Endothelial cell of umbilical vein (primary cell): Measurements from ENCODE around the gene GRIN3A. TPM values are rescaled to one million over a fixed set of nuclear protein-coding genes. Genes with fewer than 3 reads are reported as not detected.

Experiments used
- BruUV-seq: library from RNA; stranded (reverse); fragments of 400-500 nt; replicated peaks from 2 replicates; lab custom pipeline; 2021; lab: Mats Ljungman, UMichigan
- CTCF ChIA-PET: fragments of 300-600, 350-600 bp; sonication (Branson Sonifier 250); formaldehyde crosslinking; loops from one replicate; lab custom pipeline; 2021; ENCODE audit warnings: antibody characterized with exemption, inconsistent platforms; lab: Charles Lee
- POLR2A ChIA-PET: fragments of 300-600, 350-600 bp; sonication (Branson Sonifier 250); formaldehyde crosslinking; loops from one replicate; lab custom pipeline; 2021; ENCODE audit warnings: antibody characterized with exemption, inconsistent platforms; lab: Charles Lee
- DNase-seq: peaks from one replicate; pipeline ENCODE4 v3.0.0-alpha.2; 2011; ENCODE audit warnings: low read depth, low spot score
- FAIRE-seq: peaks from 2 replicates; lab custom pipeline; 2011; peaks lifted over from hg19 to GRCh38; lab: Jason Lieb, UNC
- H2AFZ ChIP-seq: 2 replicates; pipeline ENCODE4 v1.6.0; 2012; ENCODE audit warnings: low read depth, low read length, control low read depth, inconsistent platforms
- H3K27ac ChIP-seq: 2 replicates; pipeline ENCODE4 v1.5.1; 2011; ENCODE audit warnings: low read depth, mild to moderate bottlenecking, control low read depth, low read length, moderate library complexity; ENCODE audit not compliant: insufficient read depth
- H3K27me3 ChIP-seq, 2 experiments: 2 replicates each; pipeline versions ENCODE4 v1.6.0 to v1.6.1; 2011; ENCODE audit warnings: low read length in 2 of 2, mixed read lengths in 1 of 2; ENCODE audit not compliant: control insufficient read depth in 2 of 2, insufficient read depth in 2 of 2
- H3K36me3 ChIP-seq, 2 experiments: 2 replicates in 1 of 2; 3 replicates in 1 of 2; pipeline ENCODE4 v1.5.1; 2011; ENCODE audit warnings: low read length in 2 of 2, mild to moderate bottlenecking in 1 of 2, moderate library complexity in 1 of 2; ENCODE audit not compliant: control insufficient read depth in 2 of 2, insufficient read depth in 2 of 2; ENCODE audit errors: extremely low read depth in 1 of 2
- H3K4me1 ChIP-seq: 3 replicates; pipeline ENCODE4 v1.5.1; 2011; ENCODE audit warnings: mild to moderate bottlenecking, low read length; ENCODE audit not compliant: control insufficient read depth, insufficient read depth; ENCODE audit errors: extremely low read depth
- H3K4me2 ChIP-seq: 2 replicates; pipeline ENCODE4 v1.6.1; 2011; ENCODE audit warnings: low read length, control low read depth, mixed read lengths; ENCODE audit not compliant: insufficient read depth
- H3K4me3 ChIP-seq, 3 experiments: fragments of 200-600 bp in 1 of 3; sonication (generic), shearing (Covaris generic) in 1 of 3; replicated peaks in 1 of 3; 2 replicates each; pipeline ENCODE4 v1.5.1; 2011 to 2016; ENCODE audit warnings: control low read depth in 3 of 3, low read length in 3 of 3, mild to moderate bottlenecking in 2 of 3, inconsistent platforms in 1 of 3, low read depth in 1 of 3, moderate library complexity in 1 of 3; ENCODE audit not compliant: insufficient read depth in 1 of 3
- H3K79me2 ChIP-seq: 2 replicates; pipeline ENCODE4 v1.6.0; 2012; ENCODE audit warnings: low read length, inconsistent platforms; ENCODE audit not compliant: control insufficient read depth, insufficient read depth
- H3K9ac ChIP-seq: replicated peaks from 2 replicates; pipeline ENCODE3; 2011; ENCODE audit warnings: low read length, control low read depth; ENCODE audit not compliant: insufficient read depth; ENCODE audit errors: extremely low read depth
- H3K9me1 ChIP-seq: replicated peaks from 3 replicates; pipeline ENCODE4 v1.6.0; 2011; ENCODE audit warnings: mild to moderate bottlenecking, low read length; ENCODE audit not compliant: control insufficient read depth, insufficient read depth; ENCODE audit errors: extremely low read depth
- H3K9me3 ChIP-seq: replicated peaks from 2 replicates; pipeline ENCODE4 v1.5.1; 2012; ENCODE audit warnings: low read length, inconsistent platforms; ENCODE audit not compliant: control insufficient read depth, insufficient read depth
- H4K20me1 ChIP-seq: replicated peaks from 2 replicates; pipeline ENCODE3; 2011; ENCODE audit warnings: mild to moderate bottlenecking, low read length; ENCODE audit not compliant: control insufficient read depth, insufficient read depth; ENCODE audit errors: extremely low read depth
- EZH2 ChIP-seq: IDR thresholded peaks from 2 replicates; pipeline ENCODE4 v1.6.1; 2012; ENCODE audit warnings: borderline replicate concordance, low read depth, mild to moderate bottlenecking, moderate library complexity, low read length, inconsistent platforms; ENCODE audit not compliant: severe bottlenecking
- FOS ChIP-seq: IDR thresholded peaks from 2 replicates; pipeline ENCODE4 v1.6.1; 2011; ENCODE audit warnings: mild to moderate bottlenecking, low read length, moderate library complexity, borderline replicate concordance; ENCODE audit not compliant: insufficient read depth
- GATA2 ChIP-seq: IDR thresholded peaks from 2 replicates; pipeline ENCODE4 v1.7.0; 2011; ENCODE audit warnings: low read depth, mild to moderate bottlenecking, moderate library complexity, mixed read lengths, low read length; ENCODE audit not compliant: insufficient read length, insufficient read depth
- JUN ChIP-seq: IDR thresholded peaks from 2 replicates; pipeline ENCODE4 v1.6.1; 2011; ENCODE audit warnings: borderline replicate concordance, low read depth; ENCODE audit not compliant: insufficient read length, insufficient read depth
- MYC ChIP-seq: IDR thresholded peaks from one replicate; pipeline ENCODE4 v1.6.1; 2011; ENCODE audit warnings: mild to moderate bottlenecking, low read depth, low read length
- POLR2A ChIP-seq: IDR thresholded peaks from 2 replicates; pipeline ENCODE4 v1.6.1; 2012; ENCODE audit warnings: low read depth, mild to moderate bottlenecking, control low read depth, low read length
- POLR2AphosphoS5 ChIP-seq: IDR thresholded peaks from 2 replicates; pipeline ENCODE4 v1.6.1; 2012; ENCODE audit warnings: low read depth, mild to moderate bottlenecking, control low read depth, low read length, moderate library complexity; ENCODE audit not compliant: insufficient read depth
- dilution Hi-C: fragments of 300-500 bp; cut with MboI; formaldehyde crosslinking; loops from one replicate; pipeline ENCODE4 v1.15.0; 2019; ENCODE audit warnings: low sequenced_read_pairs; ENCODE audit not compliant: extremely low pct_ligation_motif_present
- intact Hi-C: fragments of 100-400 bp; cut with micrococcal nuclease; formaldehyde crosslinking; loops from one replicate; pipeline ENCODE4 v1.10.0; 2022
- polyA plus RNA-seq, 4 experiments: library from polyadenylated mRNA; depleted of rRNA in 3 of 4; stranded (reverse) in 3 of 4; unstranded in 1 of 4; fragments of >200 nt; gene quantifications; 2 replicates each; pipeline versions ENCODE4 v1.2.1 to v1.2.3, GENCODE V29; 2011 to 2012; ENCODE audit warnings: missing spikeins in 1 of 4
- total RNA-seq: library from RNA; stranded (reverse); gene quantifications from 2 replicates; pipeline ENCODE4 v1.2.3, GENCODE V29; 2021
- TF ChIP-seq, protein P1 (sequence below): IDR thresholded peaks from 2 replicates; pipeline ENCODE4 v1.6.1; 2011; ENCODE audit not compliant: insufficient read depth, insufficient read length
- TF ChIP-seq, protein P2 (sequence below), 2 donors: IDR thresholded peaks; 1 replicate in 1 of 2; 2 replicates in 1 of 2; pipeline ENCODE4 v1.5.1; 2011; ENCODE audit warnings: low read length in 2 of 2, mild to moderate bottlenecking in 2 of 2, moderate library complexity in 2 of 2, control low read depth in 1 of 2, inconsistent platforms in 1 of 2, low read depth in 1 of 2; ENCODE audit not compliant: insufficient read depth in 1 of 2; ENCODE audit errors: extremely low read depth in 1 of 2

GRIN3A gene
- total and polyA plus RNA-seq, 2 donors (not counting 3 experiments of a cell fraction or from before 2014, with no cell fraction given), result not detected

DNA sequence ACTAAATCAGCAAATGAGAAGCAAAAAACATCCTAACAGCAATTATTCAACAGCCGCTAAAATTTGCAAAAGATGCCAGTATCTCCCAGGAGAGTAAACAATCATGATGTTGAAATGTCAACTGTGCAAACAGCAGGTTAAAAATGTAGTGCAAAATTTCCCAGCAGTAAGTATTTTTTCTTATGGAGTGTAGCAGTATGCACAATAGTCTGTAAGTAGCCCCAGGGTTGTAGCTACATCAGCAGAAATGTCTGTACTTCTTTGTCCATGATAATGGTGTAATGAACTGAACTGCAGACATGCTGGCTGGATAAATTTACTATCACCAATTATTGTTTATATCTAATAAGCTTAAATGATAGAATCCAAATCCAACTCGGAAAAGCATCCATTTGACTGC lies 31.4 kb downstream of the GRIN3A start:
- intact Hi-C loops, result no loop called here
- H3K9me1 ChIP-seq, result no peaks in the 10 kb centered on the region
- no peaks in the 10 kb centered on the region for H3K79me2 ChIP-seq
- FAIRE-seq (no peak), DNase-seq (no peak)
- TF ChIP-seq, protein P1, sequence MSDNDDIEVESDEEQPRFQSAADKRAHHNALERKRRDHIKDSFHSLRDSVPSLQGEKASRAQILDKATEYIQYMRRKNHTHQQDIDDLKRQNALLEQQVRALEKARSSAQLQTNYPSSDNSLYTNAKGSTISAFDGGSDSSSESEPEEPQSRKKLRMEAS, result no peak
- TF ChIP-seq JUN (no peak), GATA2 (no peak), EZH2 (no peak), POLR2A (no peak), POLR2AphosphoS5 (no peak), FOS (no peak), MYC (no peak)
- TF ChIP-seq, protein P2, sequence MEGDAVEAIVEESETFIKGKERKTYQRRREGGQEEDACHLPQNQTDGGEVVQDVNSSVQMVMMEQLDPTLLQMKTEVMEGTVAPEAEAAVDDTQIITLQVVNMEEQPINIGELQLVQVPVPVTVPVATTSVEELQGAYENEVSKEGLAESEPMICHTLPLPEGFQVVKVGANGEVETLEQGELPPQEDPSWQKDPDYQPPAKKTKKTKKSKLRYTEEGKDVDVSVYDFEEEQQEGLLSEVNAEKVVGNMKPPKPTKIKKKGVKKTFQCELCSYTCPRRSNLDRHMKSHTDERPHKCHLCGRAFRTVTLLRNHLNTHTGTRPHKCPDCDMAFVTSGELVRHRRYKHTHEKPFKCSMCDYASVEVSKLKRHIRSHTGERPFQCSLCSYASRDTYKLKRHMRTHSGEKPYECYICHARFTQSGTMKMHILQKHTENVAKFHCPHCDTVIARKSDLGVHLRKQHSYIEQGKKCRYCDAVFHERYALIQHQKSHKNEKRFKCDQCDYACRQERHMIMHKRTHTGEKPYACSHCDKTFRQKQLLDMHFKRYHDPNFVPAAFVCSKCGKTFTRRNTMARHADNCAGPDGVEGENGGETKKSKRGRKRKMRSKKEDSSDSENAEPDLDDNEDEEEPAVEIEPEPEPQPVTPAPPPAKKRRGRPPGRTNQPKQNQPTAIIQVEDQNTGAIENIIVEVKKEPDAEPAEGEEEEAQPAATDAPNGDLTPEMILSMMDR (IDR thresholded peaks at IDR 0.05; ENCODE audit: extremely low read depth in 1 of 2, insufficient read depth in 1 of 2, low read depth in 1 of 2, low read length in 2 of 2), result no peak
- no peaks in the 10 kb centered on the region for H4K20me1 ChIP-seq
- no peaks in the 10 kb centered on the region for H3K9me3 ChIP-seq
- H2AFZ ChIP-seq, result no peak overlapping the region
- no peak overlapping the region for H3K9ac ChIP-seq
- no peaks in the 10 kb centered on the region for H3K27me3 ChIP-seq
- no peak overlapping the region for H3K4me3 ChIP-seq
- ChIA-PET POLR2A (no interaction called here), CTCF (no interaction called here)
- no peaks in the 10 kb centered on the region for H3K36me3 ChIP-seq
- no TSS peak for BruUV-seq
- dilution Hi-C loops, result no loop called here
- no peaks in the 10 kb centered on the region for H3K4me1 ChIP-seq
- H3K4me2 ChIP-seq, result no peak overlapping the region
- H3K27ac ChIP-seq, result no peak overlapping the region
